SKM-1 treated with dmso at 0.1 percent for 144 hours (cell line): ENCODE results near the gene WNT5B.

Source experiments
- DNase-seq: peaks from one replicate; lab custom pipeline; 2025; ENCODE audit not compliant: unreplicated experiment; lab: John Stamatoyannopoulos, UW

WNT5B gene

DNA sequence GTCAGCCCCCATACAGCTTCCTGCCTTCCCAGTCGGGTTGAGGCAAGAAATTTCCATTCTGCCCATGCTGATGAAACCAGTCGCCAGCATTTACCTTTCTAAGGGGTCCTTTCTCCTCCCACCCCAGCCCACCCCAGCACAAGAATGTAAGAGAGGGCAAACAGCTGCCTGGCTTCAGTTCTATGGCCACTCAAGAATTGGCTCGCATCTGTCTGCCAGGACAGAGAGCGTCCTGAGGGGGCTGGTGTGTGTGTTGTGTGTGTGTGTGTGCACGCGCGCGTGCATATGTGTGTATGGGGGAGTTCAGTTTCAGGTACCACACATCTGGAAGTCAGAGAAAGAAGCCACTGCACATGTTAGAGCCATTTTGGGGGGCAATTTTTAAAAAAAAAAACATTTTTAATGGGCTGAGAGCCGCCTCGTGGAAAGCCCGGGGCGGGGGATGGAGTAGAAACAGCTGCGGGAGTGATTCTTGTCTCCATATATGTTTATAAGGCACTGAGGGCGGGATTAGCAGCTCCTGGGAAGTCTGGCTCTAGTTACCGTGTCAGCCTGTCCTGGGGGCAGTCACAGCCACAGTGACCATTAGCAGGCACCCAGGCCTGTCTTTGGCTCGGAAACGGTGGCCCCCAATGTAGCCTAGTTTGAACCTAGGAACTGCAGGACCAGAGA lies at the start of gene WNT5B:
Gene WNT5B, plus strand, starts transcription at position 566 of the 672 bp plus-strand sequence. CDS start 2,124 bp downstream, outside the sequence.
- DNase-seq: no peak

DNA sequence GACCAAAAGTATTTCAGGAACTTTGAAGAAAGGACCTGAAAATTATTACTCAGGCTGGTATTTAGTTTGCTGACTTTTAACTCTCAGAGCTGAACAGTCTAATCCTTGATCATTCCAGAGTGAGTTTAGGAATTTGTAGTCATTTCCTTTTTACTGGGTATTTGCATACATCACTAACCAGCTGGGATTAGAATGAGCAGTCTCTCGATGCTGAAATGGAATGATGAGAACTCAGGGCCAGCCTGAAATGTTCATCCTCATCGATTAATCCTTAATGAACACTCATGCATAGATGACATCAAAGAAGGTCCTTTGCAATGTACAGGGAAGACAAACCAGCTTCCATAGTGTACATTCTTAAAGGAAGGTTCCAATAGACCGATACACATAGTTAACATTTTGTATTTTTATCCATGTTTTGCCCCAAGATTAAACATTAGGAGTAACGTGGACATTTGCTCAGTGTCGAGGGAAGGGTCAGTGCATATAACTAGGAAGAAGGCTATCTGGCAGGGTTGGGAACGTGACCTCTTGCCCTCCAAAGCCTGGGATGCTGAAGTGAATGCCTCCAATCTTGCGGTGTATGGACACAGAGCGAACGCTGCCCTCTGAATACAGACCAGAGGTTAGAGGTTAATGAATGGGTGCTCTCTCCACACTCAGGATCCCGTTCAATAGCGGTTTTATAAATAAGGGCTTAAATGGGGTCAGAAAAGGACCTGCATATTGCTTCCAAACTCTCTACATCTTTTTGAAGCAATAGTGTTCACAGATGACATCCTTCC lies 49.2 kb upstream of the WNT5B start:
- no peak for DNase-seq

DNA sequence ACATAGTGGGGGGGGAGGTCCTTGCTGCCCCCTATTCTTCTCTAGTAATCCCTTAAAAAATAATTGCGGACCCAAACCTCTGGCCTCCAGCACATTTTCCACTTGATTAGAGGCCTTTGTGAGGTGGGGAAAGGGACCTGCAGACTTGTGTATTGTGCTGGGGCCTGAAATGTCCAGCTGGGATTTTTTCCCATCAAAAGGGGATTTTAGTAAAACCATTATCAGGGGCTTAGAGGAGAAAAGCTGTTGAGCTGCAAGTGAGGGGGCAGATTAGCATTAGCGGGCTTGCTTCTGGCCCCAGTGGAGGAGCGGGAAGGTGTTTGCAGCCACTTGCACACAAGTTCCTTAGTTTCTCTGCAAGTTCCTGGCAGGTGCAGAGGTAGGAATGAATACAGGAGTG lies 48.5 kb upstream of the WNT5B start:
- no peak for DNase-seq

DNA sequence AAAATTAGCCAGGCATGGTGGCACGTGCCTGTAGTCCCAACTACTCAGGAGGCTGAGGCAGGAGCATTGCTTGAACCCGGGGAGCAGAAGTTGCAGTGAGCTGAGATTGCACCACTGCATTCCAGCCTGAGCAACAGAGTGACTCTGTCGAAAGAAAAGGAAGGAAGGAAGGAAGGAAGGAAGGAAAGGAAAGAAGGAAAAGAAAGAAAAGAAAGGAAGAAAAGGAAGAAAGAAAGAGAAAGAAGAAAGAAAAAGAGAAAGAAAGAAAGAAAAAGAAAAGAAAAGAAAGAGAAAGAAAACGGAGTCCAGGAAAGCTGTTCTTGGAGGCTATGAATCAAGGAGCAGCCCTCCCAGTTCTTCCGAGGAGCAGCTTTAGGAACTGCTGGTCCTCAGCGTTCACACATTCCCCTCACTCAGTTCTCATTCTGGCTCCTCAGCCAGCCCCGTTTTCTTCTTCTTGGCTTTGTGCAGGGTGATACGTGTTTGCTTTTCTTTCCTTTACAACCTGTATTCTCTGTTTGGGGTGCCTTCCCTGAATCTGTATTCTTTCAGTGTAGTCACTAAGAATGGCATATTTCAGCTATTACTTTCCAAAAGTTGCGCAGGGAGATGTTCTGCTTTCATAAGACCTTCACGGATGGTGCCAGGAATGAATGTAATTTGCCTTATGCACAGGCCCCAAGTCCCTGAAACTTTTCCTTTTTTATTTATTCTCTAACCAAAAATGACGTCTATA lies 46.9 kb upstream of the WNT5B start:
- no peak for DNase-seq

DNA sequence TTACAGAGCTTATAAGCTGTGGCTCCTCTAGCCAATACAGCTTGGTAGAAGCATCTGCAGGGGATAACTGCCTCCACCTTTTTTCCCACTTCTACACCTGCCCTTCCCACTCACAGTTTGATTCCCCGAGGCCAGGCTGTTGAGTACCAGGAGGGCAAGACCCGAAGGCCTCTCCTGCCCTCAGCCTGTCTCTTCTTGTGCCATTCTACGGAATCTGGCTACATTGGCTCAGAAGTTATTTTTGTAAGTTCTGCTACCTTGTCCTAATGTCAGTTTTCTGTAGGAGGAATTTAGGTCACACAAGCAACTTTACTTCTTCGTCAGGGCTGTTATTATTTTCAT lies 46.4 kb upstream of the WNT5B start:
- DNase-seq: no peak

DNA sequence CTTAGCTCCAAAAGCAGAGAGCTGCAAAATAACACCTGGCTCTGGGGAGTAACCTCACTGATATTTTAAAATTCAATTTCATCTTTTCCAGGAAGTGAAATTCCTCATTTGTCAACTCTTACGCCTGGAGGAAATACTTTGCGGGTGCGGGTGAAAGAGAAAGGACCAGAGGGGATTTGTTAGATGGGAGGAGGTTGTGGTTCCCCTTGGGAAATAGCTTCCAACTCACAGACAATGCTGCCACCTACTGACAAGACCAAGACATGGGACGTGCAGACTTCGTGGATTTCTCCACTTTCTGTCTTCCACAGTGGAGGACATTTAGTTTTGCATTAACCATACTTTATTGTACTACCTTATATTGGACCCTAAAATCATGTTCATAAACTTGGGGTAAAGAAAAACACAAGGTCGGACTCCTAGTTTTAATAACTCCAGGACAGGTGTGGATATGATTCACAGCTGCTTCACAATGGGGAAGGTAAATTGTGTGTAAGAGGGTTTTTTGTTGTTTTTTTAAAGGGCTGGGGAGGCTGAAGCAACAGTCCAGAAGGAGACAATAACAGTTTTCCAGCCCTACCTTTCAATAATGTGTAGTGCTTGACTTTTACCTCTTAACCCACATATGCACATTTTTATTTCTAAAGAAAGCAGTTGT lies 45.5 kb upstream of the WNT5B start:
- peak; percentile 62 for DNase-seq

DNA sequence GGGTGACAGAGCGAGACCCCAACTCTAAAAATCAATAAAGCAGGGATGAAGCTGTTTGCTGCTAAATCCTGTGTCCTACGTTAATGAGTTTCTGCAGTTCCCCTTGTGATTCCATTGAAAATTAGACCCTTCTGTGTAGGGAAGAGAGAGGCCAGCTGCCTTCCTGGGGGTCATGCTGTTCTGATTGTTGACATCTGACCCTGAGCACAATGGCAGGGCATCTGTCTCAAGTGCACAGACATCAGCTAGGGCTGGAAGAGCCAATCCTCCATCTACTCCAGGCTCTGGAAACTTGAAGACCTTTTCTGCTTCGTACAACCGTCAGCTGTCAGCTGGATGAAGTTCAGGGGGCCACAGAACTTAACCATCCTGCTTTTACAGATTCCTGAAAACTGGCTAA lies 44.7 kb upstream of the WNT5B start:
- DNase-seq: no peak

DNA sequence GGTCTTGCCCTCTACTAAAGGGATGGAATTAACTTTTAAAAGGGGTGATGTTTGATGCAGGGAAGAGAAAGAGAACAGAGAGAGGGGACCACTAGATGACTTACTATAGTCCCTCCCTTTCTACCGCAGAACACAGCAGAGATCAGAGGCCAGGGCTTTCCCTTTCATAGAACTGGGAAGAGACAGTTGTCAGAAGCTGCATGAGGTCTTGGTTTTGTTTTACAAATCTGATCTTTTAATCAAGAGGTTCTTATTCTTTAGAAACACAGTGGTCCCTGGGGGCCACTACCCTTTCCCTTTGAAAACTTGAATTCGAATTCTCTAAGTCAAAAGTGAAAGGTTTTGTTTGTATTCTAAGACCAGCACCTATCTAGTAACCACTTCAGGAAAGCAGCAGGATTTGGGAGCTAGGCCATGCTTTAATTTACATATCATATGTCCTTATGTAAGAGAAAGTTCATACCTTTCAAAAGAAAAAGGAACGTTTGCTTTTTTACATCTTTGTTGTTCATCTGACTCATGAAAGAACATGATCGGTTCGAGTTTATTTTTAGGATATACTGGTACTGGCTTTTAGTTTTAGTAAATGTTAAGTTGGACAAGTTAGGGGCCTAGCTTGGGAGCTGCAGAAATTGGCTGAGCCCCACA lies 41.0 kb upstream of the WNT5B start:
- no peak for DNase-seq

DNA sequence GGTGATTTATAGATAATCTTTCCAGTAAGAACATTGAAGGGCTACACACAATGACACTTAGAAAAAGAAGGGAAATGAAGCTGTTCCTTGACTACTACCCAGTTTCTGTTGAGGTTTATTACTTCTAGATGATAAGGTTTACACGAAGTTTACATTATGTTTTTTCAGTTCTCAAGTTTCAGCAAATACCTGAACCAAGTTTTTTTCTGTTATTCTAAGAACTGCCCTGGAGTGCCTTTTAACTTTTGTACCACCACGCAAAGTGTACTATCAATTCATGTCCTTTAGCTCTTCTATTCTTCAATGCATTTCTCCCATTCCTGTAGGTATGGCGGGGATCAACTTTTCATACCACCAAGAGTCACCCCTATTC lies 40.5 kb upstream of the WNT5B start:
- DNase-seq: no peak

DNA sequence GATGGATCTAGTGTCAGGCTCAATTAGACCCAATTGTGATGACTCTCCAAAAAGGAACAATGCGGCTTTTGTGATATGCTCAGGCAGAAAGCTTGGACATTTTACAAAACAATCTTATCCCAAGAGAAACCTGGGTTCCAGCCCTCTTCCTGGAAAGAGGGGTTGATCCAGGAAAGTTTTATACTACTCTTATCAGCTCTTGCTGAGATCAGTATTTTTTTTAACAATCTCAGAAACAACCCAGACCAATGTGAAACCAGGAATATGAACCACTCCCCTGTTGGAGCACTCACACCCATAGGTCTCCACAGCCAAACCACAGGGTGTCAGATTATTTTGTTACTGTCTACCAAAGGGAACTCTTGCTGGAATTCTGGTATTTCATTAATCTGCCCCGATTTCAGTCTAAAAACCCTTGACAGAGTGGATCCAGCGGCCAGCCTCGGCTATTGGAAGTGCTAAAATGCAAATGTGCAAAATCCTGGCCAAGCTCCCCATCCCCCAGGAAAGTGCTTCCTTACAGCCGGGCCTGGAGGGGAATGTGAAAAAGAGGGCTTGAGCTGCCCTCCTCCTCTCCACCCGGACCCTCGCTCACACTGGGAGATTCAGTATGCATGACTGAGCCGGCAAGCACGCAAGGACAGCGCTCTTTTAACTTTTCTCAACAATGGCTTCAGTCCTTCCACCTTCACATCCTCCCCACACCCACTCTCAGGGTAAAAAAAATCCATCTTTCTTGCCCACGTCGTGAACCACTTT lies 38.6 kb upstream of the WNT5B start:
- no peak for DNase-seq

DNA sequence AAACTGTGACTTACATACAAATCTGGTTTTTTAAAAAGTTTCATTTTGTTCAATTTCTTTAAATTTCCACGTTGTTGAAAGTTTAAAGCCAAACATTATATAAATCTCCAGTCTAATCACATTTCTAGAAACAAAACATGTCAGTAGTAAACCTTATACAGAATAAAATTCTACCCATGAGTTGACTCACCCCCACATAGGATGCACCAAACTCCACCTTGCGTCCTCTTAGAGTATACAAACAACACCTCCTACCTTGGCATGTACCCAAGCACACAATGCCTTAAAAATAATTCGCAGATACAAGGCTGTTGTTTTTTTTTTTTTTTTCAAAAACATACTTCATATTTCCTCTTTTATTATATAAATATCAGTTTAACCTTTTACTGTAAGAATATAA lies 38.0 kb upstream of the WNT5B start:
- DNase-seq: no peak

DNA sequence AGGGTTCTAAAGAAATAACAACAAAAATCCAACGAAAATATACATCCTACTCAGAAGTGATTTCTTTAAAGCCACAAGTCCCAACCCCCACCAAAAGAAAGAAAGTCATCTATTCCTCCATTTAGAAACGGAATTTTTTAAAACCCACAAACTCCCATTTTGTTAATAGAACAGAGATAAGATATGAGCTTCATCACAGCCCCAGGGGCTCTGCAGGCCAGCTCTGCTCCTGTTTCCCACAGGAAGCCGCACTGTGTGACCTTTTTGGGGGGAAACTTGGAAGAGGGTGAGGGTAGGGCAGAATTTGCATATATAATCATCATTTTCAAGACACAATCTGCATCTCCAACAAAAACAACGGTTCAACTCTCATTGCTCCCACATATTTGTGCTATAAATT lies 37.5 kb upstream of the WNT5B start:
- DNase-seq: no peak

DNA sequence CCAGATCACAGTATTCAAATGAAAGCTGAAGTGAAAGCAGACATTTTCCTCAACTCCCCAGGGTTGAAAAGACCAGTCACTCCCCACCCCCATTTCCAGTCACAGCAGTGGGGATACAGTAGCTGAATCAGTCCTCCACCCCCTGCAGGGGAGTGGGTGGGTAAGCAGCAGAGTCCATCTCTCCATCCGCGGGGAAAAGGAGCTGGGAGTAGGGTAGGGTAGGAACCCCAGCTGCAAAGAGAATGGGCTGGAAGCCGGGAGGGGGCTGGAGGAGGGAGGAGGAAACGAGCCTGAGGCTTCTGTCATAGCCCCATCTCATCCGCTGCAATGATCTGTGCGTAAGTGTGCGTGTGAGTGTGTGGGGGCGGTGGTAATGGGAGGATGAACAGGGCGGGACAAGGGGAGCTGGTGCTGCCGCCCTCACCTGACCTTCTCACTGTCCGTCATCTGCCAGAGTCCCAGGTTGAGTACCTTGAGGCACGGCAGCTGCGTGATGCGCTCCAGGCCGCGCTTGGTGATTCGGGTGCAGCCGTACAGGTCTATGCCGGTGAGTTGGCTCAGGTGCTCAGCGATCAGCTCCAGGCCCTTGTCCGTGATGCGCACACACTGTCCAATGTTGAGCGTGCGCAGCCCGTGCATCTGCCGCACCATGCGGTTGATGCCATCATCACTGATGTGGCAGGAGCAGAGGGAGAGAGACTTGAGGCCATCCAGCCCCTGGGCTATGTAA lies 36.4 kb upstream of the WNT5B start:
- DNase-seq: no peak

DNA sequence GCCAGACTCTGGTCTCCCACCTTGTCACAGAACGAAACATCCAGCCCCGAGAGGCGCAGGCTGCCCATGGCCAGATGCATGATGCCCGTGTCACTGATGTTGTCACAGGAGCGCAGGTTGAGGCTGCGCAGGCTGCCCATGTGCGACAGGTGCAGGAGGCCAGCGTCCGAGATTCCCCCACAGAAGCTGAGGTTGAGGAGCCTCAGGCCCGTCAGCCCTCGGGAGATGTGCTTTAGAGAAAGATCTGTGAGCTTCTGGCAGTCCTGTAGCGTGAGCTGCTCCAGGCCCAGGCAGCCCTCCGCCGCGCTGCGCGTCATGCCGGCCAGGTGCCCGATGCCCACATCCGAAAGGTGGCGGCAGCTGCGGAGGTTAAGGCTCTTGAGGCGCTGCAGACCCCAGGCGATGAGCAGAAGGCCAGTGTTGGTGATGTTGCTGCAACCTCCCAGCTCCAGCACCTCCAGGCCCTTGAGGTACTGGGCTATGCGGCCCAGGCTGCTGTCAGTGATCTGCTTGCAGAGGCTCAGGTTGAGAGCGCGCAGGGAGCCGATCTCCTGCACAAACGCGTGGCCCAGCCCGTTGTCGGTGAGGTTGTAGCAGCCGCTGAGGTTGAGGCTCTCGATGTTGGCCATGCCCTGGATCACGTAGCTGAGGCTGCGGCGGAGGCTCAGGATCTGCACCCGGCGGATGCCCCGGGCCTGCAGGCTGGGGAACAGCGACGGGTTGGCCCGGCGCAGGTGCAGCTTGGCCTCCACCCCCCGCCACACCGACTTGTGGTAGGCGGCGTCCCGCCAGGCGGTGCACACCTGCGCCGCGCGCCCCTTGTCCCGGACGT lies 35.6 kb upstream of the WNT5B start:
- DNase-seq: no peak

DNA sequence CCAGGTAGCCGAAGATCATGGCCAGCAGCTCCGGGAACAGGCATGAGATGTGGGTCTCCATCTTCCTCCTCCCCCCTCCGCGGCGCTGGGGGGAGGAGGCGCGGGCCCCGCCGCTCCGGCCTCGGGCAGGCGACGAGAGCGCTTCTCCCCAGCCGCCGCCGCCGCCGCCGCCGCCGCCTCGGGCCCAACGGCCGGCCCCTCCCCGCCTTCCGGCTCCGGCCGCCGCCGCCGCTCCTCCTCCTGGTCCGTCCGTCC lies 35.1 kb upstream of the WNT5B start:
- DNase-seq: peak; percentile 27

DNA sequence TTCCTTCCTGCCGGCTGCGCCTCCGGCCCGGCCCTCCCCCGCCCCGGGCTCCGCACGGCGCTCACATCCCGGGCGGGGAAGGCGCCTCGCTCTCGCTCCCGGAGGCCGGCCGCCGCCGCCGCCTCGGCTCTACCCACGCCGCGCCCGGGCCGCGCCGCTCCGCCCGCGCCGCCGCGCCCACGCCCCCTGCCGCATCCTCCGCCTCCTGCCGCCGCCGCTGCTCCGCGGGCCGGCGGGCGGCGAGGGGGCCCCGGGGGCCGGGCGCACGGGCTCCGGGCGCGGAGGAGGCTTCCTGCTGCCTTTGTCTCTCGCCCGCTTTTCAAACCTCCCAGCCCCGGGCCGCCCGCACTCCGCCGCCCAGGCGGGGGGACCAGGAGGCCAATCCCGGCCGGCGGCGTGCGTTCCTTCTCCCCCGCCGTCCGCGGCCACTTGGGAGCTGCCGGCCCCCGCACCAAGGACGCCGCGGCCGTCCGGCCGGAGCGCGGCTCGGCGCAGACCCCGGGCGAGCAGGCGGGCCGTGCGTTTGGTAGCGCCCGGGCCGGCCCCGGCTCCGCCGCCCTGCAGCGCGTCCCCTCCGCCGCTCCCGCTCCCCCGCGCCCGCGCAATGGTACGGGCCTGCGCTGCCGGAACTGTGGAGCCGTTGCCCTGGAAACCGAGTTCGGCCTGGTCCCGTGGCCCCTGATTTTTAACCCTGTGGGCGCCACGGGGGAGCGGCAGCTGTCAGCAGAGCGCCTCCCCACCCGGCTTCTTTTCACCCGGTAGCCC lies 34.6 kb upstream of the WNT5B start, which contains the start of gene FBXL14:
Gene FBXL14, minus strand, starts transcription at position 321 of the 765 bp plus-strand sequence. CDS start 515 bp downstream, outside the sequence.
- peak; percentile 52 for DNase-seq

DNA sequence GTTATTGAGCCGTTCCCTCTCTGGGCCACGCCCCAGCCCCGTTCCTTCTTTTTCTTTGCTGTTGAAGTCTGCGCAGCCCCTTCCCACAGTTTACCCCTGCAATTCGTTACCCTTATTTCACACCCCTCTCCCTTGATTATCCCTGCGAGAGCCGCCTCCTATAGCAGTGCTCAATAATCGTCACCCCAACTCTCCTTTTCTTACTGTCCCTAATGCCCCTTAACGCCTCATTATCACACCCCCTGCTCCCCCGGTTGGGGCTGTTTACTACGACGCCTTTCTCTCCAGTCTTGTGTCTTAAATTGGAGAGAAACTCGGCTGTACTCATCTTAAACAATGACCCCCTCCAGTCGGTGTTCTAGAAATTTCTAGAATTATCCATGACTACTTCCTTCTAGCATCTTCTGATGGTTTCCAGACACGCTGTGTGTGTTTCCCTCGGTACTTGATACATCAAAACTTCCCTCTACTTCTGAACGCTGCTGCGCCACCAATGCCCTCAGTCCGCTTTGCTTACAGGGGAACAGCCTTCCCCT lies 33.9 kb upstream of the WNT5B start:
- no peak for DNase-seq
